HG03469 (cell line): ENCODE results near the gene MAN2A1.
"Not testable (repeated sequence)": the region's sequence is repeated elsewhere in the genome, so short reads cannot be mapped to it uniquely, and the experiment has no call there.

Experiments
- ATAC-seq: cut with Tn5 transposase; IDR thresholded peaks from one replicate; pipeline ENCODE4 v1.9.1; 2021; ENCODE audit warnings: mild to moderate bottlenecking, moderate library complexity, moderate number of reproducible peaks; ENCODE audit not compliant: unreplicated experiment

Gene MAN2A1

DNA sequence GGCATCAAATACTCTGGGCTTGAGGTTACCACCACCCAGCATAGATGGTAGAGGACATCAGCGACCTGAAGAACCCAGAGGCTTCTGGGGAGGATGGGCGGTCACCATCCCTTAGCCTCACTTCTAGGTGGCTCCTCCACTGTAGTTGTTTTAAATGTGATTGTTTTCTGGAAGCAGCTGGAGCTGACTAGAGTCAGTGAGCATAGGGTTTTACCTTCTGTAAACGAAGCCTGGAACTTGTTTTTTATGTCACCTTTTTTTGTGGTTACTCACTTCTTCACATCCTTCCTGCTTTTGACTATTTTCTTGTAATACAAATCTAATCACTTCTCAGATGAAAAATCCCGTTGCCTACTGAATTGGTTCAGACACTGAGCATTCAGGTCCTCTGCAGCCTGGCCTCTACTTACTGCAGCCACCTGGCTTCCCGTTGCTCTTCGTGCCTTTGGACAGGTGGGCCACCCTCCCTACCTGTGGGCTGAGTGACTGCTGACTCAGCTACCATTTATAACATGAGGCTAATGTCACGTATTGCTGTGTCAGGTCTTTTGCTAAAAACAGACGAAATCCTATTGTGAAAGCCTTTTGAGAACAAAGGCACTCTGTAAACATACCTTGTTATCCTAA lies 167.8 kb downstream of the MAN2A1 start:
- no peak for ATAC-seq

- no peak for ATAC-seq
Observed at GRCh38 chr5:109859537-109859936, 169.8 kb downstream of the MAN2A1 start.

DNA sequence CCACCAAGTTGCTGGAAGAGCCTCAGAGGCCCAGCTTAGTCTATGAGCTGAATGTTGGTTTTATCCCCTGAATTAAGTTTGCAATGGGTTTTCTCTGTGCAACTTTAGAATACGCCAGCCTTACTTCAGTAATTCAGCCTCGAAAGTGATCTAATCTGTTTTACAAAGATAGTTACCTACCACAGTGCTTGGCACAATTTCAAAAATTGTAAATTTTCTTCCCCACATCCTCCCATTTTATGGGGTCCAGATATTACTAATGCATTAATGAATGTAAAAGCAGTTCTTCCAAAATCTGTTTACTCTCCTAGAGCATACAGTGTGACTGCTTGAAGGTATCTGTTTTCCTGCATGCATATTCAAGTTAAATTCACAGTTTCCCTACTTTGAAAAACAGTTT lies 172.6 kb downstream of the MAN2A1 start:
- no peak for ATAC-seq

DNA sequence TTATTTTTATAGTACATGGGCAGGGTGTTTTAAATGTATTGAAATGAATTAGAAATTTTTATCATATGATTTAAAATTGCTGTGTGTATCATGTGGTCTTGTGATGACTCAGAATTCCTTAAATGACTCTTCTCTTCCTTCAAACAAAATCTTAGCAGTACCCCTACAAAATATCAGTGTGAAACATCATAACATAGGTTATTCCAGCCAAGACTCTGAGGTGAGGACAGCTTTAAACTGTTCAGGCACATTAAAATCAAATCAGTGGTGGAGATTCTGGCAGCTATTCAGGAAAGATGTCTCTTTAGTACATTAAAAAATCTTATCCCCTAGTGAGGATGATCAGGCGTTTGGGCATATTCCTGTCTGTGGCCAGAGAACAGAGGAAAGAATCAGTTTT lies 174.0 kb downstream of the MAN2A1 start:
- ATAC-seq = peak; percentile 39

DNA sequence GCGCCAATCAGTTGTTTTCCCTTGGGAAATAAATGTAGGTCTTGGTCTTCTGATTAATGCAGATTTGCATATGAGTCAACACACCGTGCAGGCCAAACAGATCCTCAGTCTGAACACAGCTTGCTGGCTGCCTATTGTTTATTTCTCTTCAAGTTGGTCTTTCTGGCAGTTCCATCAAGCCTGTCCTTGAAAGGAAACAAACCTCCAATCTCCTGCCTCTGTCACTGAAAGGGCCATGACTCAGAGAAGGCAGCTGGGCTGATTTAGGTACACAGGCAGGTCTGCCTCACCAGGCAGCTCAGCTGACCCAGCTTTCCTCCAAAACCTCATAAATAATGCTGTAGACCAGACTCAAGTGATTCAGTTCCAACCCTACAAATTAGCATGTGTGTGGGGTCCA lies 175.9 kb downstream of the MAN2A1 start:
- no peak for ATAC-seq

GRCh38 chr5:109866051-109866450 lies 176.3 kb downstream of the MAN2A1 start:
- no peak for ATAC-seq

DNA sequence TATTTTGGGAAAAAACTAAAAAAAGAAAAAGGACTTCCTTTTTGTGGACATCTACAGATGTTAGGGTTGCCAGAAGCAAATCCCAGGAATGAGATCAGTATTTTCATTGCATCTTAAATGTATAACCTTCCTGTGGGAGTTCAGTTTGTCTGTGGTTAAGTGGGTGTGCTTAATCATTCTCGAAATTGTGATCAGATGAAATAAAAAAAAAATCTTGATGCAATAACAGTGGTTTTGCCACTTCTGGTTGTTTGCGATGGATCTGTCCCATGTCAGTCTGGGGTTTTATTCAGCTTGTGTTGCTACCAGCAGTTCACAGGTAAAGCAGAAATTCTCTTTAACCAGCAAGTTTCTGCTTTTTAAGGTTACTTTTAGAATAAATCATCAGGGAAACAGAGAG lies 179.0 kb downstream of the MAN2A1 start:
- ATAC-seq = no peak

DNA sequence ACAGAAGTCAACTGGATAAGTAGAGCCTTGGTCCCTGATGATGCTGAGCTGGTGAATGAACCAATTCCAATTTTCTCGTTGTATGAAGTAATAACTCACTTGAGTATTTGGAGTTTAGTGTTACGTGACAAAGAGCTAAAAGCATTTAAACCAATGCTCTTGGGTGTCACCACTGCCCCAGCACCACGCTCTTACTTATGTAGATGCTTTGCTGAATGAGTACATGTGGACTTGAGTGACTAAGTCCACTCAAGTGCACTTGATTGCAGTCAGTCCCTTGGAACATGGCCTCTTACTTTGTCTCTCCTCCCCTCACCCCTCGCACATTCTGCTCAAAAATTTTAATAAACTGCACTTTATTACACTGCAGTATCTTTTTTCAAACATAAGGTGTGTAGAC lies 184.0 kb downstream of the MAN2A1 start:
- no peak for ATAC-seq

DNA sequence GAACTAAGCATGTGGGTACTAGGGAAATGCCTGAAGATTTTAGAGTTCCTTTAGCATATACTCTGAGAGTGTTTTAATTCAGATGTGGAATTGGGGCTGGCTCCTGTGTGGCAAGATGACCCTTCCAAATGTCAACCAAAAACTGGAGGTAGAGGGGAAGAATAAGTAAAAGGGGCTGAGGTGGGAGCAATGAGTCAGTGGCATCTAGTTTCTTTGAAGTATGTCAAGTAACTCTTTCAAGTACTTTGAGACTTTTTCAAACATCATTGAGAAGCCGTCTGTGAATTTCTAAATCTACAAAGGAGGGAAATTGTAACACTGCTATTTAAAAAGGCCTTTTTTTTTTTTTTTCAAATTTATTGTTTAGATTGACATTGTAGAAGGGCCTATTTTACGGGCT lies 184.4 kb downstream of the MAN2A1 start:
- ATAC-seq = no peak

- ATAC-seq = no peak
Observed at GRCh38 chr5:109876030-109876725, 186.5 kb downstream of the MAN2A1 start.

- ATAC-seq = no peak
Observed at GRCh38 chr5:109876941-109877669, 187.4 kb downstream of the MAN2A1 start.

- no peak for ATAC-seq
Observed at GRCh38 chr5:109877670-109878045, 187.9 kb downstream of the MAN2A1 start.

- no peak for ATAC-seq
Observed at GRCh38 chr5:109878887-109879286, 189.2 kb downstream of the MAN2A1 start.

- no peak for ATAC-seq
Observed at GRCh38 chr5:109880907-109881685, 191.4 kb downstream of the MAN2A1 start.

DNA sequence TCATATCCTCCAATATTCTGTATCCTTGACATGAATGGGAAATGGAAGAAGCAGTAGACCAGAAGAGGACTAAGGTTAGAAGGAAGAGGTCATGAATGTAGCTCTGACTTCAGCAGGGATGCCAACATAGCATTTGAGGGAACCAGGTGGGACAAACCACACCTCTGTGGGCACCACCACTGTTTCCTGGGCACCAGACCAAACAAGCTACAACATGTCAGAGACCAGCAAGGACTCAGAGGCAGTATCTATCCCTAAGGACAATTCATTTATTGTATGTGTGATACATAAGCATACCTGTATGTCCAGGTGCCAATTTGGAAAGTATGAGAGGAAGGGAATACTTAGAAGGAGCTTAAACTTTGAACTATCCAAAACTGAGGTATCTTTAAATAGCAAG lies 192.8 kb downstream of the MAN2A1 start:
- no peak for ATAC-seq

DNA sequence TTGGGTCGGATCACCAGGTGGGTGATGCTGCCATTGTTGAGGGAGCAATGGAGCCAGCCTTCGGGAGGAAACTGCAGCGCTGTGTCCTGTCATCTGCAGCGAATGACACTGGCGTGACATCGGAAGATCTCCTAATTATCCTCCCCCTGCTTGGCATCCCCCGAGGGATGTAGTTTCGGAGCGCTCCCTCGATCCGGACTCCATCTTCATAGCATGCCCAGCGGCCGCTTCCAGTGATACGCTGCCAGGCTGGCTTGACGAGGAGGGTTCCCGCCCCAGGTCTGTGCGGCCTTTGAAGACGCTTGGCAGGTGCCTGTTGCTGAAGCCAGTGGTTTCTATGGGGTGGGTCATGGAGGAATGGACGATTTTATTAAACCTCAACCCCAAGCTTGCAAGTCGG lies 194.9 kb downstream of the MAN2A1 start:
- no peak for ATAC-seq

DNA sequence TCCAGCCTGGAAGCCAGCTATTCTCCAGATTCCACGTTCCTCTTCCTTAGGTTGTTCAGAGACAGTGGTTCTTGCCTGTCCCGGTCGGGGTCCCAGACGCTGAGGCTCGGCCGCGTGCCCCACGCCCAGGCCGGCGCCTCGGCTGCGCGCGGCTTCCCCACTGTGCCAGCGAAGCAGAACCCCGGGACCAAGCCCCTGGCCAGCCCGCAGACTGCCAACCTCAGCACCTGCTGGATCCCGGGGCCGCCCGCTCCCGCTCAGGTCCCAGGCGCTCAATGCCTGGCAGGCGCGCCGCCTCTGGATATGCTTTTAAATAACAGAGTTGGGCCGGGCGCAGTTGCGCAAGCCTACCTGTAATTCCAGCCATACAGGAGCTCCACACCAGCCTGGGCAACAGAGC lies 195.5 kb downstream of the MAN2A1 start:
- no peak for ATAC-seq

GRCh38 chr5:109888989-109889388 lies 199.3 kb downstream of the MAN2A1 start:
- no peak for ATAC-seq

DNA sequence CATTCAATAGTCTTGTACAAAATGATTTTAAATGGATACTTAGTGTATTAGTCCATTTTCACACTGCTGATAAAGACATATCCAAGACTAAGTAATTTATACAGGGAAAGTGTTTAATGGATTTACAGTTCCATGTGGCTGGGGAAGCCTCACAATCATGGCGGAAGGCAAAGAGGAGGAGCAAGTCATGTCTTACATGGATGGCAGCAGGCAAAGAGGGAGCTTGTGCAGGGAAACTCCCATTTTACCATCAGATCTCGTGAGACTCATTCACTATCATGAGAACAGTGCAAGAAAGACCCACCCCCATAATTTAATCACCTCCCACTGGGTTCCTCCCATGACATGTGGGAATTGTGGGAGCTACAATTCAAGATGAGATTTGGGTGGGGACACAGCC lies 203.5 kb downstream of the MAN2A1 start:
- ATAC-seq = not testable (repeated sequence)

DNA sequence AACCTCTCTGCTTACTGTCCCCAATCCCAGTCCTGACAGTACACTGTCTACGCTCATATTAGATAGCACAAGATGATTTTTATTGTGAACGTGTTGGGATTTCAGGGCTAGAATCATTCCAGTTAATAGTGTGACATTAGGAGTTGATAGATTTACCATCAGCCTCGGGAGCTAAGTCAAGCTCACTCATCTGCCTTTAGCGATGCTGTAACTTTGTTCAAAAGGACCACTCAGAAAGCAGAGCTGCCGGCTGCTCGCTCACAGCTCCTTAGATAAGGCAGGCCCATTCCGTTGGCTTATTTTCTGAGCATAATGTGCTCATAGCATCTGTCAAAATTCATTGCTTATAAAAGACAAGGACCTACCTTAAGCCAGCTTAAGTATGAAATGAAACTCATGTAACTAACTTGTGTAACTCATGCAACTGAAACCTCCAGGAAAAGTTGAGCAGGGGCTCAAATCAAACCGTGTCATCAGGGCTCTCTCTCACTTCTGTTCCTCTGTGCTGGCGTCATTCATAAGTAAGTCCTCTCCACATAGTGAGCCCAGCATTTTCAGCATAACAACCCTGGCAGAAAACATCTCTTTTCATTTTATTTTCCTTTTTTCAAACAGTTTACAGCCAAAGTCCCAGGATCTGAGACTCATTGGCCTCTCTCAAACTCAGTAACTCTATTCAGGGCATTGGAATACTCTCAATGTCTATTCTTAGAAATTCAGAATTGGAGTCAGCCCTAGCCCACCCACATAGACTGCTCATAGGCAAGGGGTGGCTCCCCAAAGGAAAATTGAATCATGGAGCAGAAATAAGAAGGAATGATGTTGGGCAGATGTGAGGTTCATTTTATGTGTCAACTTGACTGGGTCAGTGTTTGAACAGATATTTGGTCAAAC lies 208.8 kb downstream of the MAN2A1 start:
- ATAC-seq = no peak
